Mucosa of descending colon (tissue), 3 donors: ENCODE measurements around the gene GALNT12. TPM values are rescaled to one million over a fixed set of nuclear protein-coding genes. Genes with fewer than 3 reads are reported as not detected.
A peak's percentile ranks its signal among the peaks of the same experiment; 100 is the strongest.

Experiments used
- ATAC-seq: fragments of 200-7000 bp; cut with Tn5 transposase; one replicate; pipeline ENCODE4 v1.9.1; 2020; ENCODE audit warnings: mild to moderate bottlenecking, moderate library complexity
- DNase-seq, 3 donors: peaks; one replicate each; pipeline ENCODE4 v3.0.0-alpha.2; 2020
- H3K36me3 ChIP-seq: fragments of 200-600 bp; one replicate; pipeline ENCODE4 v1.8.0; 2021; ENCODE audit warnings: low read depth, mild to moderate bottlenecking
- H3K4me1 ChIP-seq: fragments of 200-600 bp; one replicate; pipeline ENCODE4 v1.8.0; 2021; ENCODE audit warnings: low read depth, mild to moderate bottlenecking
- H3K4me3 ChIP-seq: fragments of 200-600 bp; one replicate; pipeline ENCODE4 v1.8.0; 2021; ENCODE audit warnings: mild to moderate bottlenecking
- H3K9me3 ChIP-seq: fragments of 200-600 bp; one replicate; pipeline ENCODE4 v1.8.0; 2021; ENCODE audit warnings: mild to moderate bottlenecking
- CTCF ChIP-seq: fragments of 200-600 bp; IDR thresholded peaks from one replicate; pipeline ENCODE4 v1.8.0; 2022; ENCODE audit warnings: antibody characterized with exemption, mild to moderate bottlenecking
- intact Hi-C, 2 donors: fragments of 100-400 bp; cut with DNase I in 1 of 2; cut with micrococcal nuclease in 1 of 2; formaldehyde crosslinking; loops; one replicate each; pipeline versions ENCODE4 v1.11.0 to v1.11.1; 2022; cut with DNase I, micrococcal nuclease
- total RNA-seq, 3 donors: library from RNA; stranded (reverse); fragmentation: NEBNext Ultra II Directional in 2 of 3; extraction: Animal tissue kit (Norgen Biotek cat#: 25700) in 2 of 3; gene quantifications; one replicate each; pipeline versions ENCODE4 v1.2.1 to v1.2.4, GENCODE V29; 2021 to 2023
- donor health status: DM: no; HTN: no; CAD: no; lungs with moderate emphysema.
- donor health status: DM: no; HTN: no; CAD: no.
- donor health status: DM: no; HTN: yes; CAD: no.

Gene GALNT12
- total RNA-seq, 3 donors from 2014 or later: 54.6 to 139 (median 121) TPM

- H3K4me1 ChIP-seq: peaks cover 18% of the 10 kb centered on the region
- DNase-seq (no peak), ATAC-seq (no peak)
- H3K36me3 ChIP-seq: no peaks in the 10 kb centered on the region
- H3K4me3 ChIP-seq: no peak overlapping the region
- H3K9me3 ChIP-seq: no peaks in the 10 kb centered on the region
- intact Hi-C loops: no loop called here
- TF ChIP-seq CTCF: no peak
Observed at GRCh38 chr9:98801969-98802371, 5.5 kb upstream of the GALNT12 start.

DNA sequence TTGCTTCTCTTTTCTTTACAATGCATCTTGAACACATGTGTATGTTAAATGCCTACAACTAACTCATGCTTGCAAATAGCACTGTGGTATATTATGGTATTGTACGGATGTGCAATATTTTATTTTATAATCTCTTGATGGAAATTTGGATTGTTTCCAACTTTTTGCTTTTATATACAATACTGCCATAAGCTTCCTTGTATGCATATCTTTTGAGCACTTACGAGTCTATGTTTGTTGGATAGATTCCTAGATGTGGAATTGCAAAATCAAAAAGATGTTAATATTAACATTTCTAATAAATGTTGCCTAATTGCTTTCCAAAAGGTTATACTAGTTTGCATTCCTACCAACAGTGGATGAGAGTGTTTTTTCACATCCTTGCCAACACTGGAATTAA lies 3.4 kb upstream of the GALNT12 start:
- no peak for DNase-seq
- H3K4me3 ChIP-seq: no peak overlapping the region
- intact Hi-C loops: no loop called here
- H3K9me3 ChIP-seq: no peaks in the 10 kb centered on the region
- peaks cover 27% of the 10 kb centered on the region for H3K4me1 ChIP-seq
- TF ChIP-seq CTCF: no peak
- ATAC-seq: no peak
- no peaks in the 10 kb centered on the region for H3K36me3 ChIP-seq

DNA sequence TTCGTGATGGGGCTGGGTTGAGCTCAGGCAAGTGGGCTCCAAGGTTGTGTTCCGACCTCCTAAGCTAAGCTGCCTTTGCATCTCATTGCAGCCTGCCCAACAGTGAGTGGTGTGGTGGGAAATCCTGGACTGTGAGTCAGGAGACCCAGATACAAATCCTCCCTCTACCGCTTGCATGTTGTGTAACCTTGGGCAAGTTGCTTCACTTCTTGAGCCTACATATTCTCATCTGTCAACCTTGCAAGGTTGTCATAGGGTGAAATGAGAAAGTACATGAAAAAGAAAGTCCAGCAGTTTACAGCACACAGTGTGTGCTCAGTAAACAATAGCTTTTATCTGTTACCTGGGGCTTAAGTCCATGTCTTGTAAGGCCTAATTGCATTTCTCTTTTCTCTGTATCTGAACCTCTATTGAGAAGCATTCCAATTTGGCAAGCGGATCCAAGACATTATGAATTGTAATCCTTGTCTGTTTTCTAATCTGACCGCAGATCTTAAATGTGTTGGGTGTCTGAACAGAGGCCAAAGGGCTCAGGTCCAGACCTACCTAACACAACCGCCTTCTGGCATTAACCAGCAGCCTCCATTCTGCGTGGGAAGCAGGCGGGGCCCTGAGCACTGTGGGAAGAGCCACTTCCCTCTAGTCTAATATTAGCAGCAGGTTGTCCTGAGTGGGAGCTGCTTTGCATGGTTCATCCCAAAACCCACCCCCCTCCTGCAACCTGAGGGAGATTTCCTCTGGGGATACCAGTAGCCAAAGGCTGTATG lies 1.8 kb upstream of the GALNT12 start:
- no peak for TF ChIP-seq CTCF
- Histone ChIP-seq H3K36me3 (no peaks in the 10 kb centered on the region), H3K4me3 (no peak overlapping the region), H3K4me1 (peaks cover 35% of the 10 kb centered on the region), H3K9me3 (no peaks in the 10 kb centered on the region)
- DNase-seq: peak in 1 of 3 donors; percentile 22
- intact Hi-C loops: no loop called here
- peak; percentile 13 for ATAC-seq

DNA sequence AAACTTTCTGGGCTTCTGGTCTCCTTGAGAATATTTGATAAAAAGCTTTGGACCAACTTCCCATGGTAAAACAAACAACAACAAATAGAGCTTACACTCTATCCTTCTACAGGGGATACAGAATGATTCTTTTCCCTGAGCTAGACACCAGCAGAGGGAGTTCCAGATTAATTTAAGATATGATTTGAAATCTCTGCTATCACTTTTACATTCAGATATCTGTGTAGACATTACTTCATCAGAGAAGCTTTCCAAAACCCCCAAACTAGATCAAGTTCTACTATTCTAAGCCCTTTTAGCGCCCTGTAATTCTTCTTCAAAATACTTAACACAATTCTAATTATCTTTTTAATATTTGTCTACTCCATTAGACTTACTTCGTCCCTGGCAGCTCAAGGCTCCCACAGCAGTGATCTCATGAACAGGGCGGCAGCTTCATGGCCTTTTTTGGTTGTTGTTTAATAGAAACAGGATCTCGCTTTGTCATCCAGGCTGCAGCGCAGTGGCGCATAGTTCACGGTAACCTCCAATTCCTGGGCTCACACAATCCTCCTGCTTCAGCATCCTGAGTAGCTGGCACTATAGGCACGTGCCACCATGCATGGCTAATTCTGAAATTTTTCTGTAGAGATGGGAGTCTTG lies 955 bp upstream of the GALNT12 start:
- intact Hi-C loops: no loop called here
- no peaks in the 10 kb centered on the region for H3K36me3 ChIP-seq
- H3K9me3 ChIP-seq: no peaks in the 10 kb centered on the region
- ATAC-seq (no peak), DNase-seq (no peak)
- peaks cover 35% of the 10 kb centered on the region for H3K4me1 ChIP-seq
- no peak for TF ChIP-seq CTCF
- no peak overlapping the region for H3K4me3 ChIP-seq

GRCh38 chr9:98807814-98808195 lies 335 bp downstream of the GALNT12 start:
- peaks cover 35% of the 10 kb centered on the region for H3K4me1 ChIP-seq
- intact Hi-C loops: no loop called here
- peak overlapping the region; percentile 49 for H3K4me3 ChIP-seq
- ATAC-seq: no peak
- no peaks in the 10 kb centered on the region for H3K36me3 ChIP-seq
- DNase-seq: peak in 2 of 3 donors; percentile 51 to 66
- H3K9me3 ChIP-seq: no peaks in the 10 kb centered on the region
- no peak for TF ChIP-seq CTCF
